Hypothalamus (tissue), 51 donors: ENCODE measurements around the gene ACKR2.
"Not testable (repeated sequence)": the region's sequence is repeated elsewhere in the genome, so short reads cannot be mapped to it uniquely, and the experiment has no call there.

Experiments used
- DNase-seq, 51 donors: peaks; one replicate each; lab custom pipeline; 2025; lab: John Stamatoyannopoulos, UW

ACKR2 gene

GRCh38 chr3:42883251-42883930, 74.1 kb downstream of the ACKR2 start:
- DNase-seq, result not testable (repeated sequence)

- DNase-seq, result no peak
These were observed 75.1 kb downstream of the ACKR2 start for GRCh38 chr3:42884324-42884723.

GRCh38 chr3:42886294-42886822, 77.1 kb downstream of the ACKR2 start:
- DNase-seq, result no peak

GRCh38 chr3:42887084-42887483, 77.8 kb downstream of the ACKR2 start:
- DNase-seq, result no peak

- no peak for DNase-seq
These were observed 81.8 kb downstream of the ACKR2 start for GRCh38 chr3:42891042-42891441.

- DNase-seq, result no peak
These were observed 82.9 kb downstream of the ACKR2 start for GRCh38 chr3:42892169-42892568.

GRCh38 chr3:42892807-42893206, 83.6 kb downstream of the ACKR2 start:
- DNase-seq, result no peak

GRCh38 chr3:42894698-42895579, 85.7 kb downstream of the ACKR2 start:
- DNase-seq, result no peak

- DNase-seq, result no peak
These were observed 86.3 kb downstream of the ACKR2 start for GRCh38 chr3:42895580-42895868.

GRCh38 chr3:42898896-42899675, 89.8 kb downstream of the ACKR2 start:
- no peak for DNase-seq

GRCh38 chr3:42900226-42901072, 91.2 kb downstream of the ACKR2 start:
- peak in 2 of 51 donors; percentile 3 to 20 for DNase-seq

- no peak for DNase-seq
These were observed 91.8 kb downstream of the ACKR2 start for GRCh38 chr3:42901073-42901415.

GRCh38 chr3:42902257-42902656, 93.0 kb downstream of the ACKR2 start:
- no peak for DNase-seq

- DNase-seq, result no peak
These were observed 94.8 kb downstream of the ACKR2 start for GRCh38 chr3:42904076-42904475.

GRCh38 chr3:42905740-42906069, 96.5 kb downstream of the ACKR2 start:
- DNase-seq, result no peak

- peak in 46 of 51 donors; percentile 11 to 76 (median 46) for DNase-seq
These were observed 97.0 kb downstream of the ACKR2 start, which contains the start of gene ZNF662 for GRCh38 chr3:42906070-42906847. TSS of gene ZNF662 (plus strand) at chr3:42906142. CDS start at chr3:42908115, 1,973 bp downstream.

- peak in 2 of 51 donors; percentile 25 to 48 for DNase-seq
These were observed 97.6 kb downstream of the ACKR2 start for GRCh38 chr3:42906848-42907183.

GRCh38 chr3:42908675-42909074, 99.4 kb downstream of the ACKR2 start:
- DNase-seq, result no peak

GRCh38 chr3:42911551-42911950, 102.3 kb downstream of the ACKR2 start:
- DNase-seq, result no peak
